Measurements from ENCODE around the gene VEGFB. TPM values are rescaled to one million over a fixed set of nuclear protein-coding genes. Genes with fewer than 3 reads are reported as not detected.

VEGFB gene
- total RNA-seq, 4 donors from 2014 or later, result 33.6 to 87.5 (median 58.2) TPM

DNA sequence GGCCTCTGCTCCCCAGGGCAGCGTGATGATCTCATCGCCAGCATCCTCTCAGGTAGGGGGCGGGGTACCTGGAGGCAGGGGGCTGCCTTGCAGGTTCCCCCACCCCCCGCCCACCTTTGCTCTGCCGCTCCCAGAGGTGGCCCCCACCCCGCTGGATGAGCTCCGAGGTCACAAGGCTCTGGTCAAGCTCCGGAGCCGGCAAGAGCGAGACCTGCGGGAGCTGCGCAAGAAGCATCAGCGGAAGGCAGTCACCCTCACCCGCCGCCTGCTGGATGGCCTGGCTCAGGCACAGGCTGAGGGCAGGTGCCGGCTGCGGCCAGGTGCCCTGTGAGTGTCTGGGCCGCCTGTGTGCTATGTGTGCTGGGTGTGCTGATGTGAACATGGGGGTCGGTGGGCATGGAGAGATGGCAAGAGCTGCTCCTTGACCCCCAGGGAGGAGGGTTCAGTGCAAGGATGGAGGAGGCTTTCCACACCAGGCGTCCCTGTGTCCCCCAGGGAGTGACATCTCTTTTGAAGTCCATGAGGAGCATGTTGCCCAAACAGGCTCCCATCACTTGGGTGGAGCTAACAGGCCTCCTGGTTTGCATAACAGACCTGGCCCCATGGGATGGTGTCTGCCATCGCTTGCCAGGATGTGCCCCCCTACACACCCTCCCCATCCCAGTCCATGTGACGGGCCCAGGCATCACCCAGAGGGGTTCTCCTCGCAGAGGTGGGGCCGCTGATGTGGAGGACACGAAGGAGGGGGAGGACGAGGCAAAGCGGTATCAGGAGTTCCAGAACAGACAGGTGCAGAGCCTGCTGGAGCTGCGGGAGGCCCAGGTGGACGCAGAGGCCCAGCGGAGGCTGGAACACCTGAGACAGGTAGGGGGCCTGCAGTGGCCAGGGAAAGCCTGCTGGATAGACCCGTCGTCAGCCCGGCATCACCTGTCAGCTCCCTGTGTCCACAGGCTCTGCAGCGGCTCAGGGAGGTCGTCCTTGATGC lies 31.1 kb downstream of the VEGFB start:
- no peaks in the 10 kb centered on the region for H3K27me3 ChIP-seq
- H3K4me3 ChIP-seq, result no peak overlapping the region
- in situ Hi-C loops (cut with MboI; ENCODE audit: low sequenced_read_pairs in 4 of 4), result no loop called here
- intact Hi-C loops (cut with DNase I; ENCODE audit: low total_unique reads), result no loop called here
- H3K4me1 ChIP-seq, result peaks cover 14 to 16% of the 10 kb centered on the region in 2 donors
- no peak overlapping the region for H3K27ac ChIP-seq
- no peaks in the 10 kb centered on the region for H3K9me3 ChIP-seq
- ATAC-seq (no peak), DNase-seq (no peak)
- TF ChIP-seq POLR2A (IDR thresholded peaks at IDR 0.05) (no peak), CTCF (IDR thresholded peaks at IDR 0.05 in 4 of 5, conservative IDR thresholded peaks at IDR 0.05 in 1 of 5) (no peak)
- H3K36me3 ChIP-seq, result peaks cover 0 to 24% of the 10 kb centered on the region in 2 donors

GRCh38 chr11:64266339-64266738 lies 32.0 kb downstream of the VEGFB start:
- no peak overlapping the region for H3K27ac ChIP-seq
- intact Hi-C loops (cut with DNase I; ENCODE audit: low total_unique reads), result no loop called here

GRCh38 chr11:64267207-64267945 lies 33.0 kb downstream of the VEGFB start:
- Histone ChIP-seq H3K4me1 (peaks cover 21 to 22% of the 10 kb centered on the region in 2 donors), H3K36me3 (peaks cover 0 to 24% of the 10 kb centered on the region in 2 donors), H3K27me3 (no peaks in the 10 kb centered on the region), H3K4me3 (no peak overlapping the region), H3K9me3 (no peaks in the 10 kb centered on the region), H3K27ac (peak overlapping the region; percentile 94 to 99 (median 98))
- no peak for DNase-seq
- TF ChIP-seq POLR2A (IDR thresholded peaks at IDR 0.05), result no peak
- TF ChIP-seq CTCF (IDR thresholded peaks at IDR 0.05 in 4 of 5, conservative IDR thresholded peaks at IDR 0.05 in 1 of 5), result no peak
- no peak for ATAC-seq
- in situ Hi-C loops (cut with MboI; ENCODE audit: low sequenced_read_pairs in 4 of 4), result no loop called here
- intact Hi-C loops (cut with DNase I; ENCODE audit: low total_unique reads), result no loop called here

More at GRCh38 chr11:64266339-64266738, 32.0 kb downstream of the VEGFB start:
- no peaks in the 10 kb centered on the region for H3K9me3 ChIP-seq
- peaks cover 0 to 24% of the 10 kb centered on the region in 2 donors for H3K36me3 ChIP-seq
- no peak overlapping the region for H3K4me3 ChIP-seq
- no peak for TF ChIP-seq CTCF (IDR thresholded peaks at IDR 0.05 in 4 of 5, conservative IDR thresholded peaks at IDR 0.05 in 1 of 5)
- no peak for TF ChIP-seq POLR2A (IDR thresholded peaks at IDR 0.05)
- H3K27me3 ChIP-seq, result no peaks in the 10 kb centered on the region
- ATAC-seq, result no peak
- no peak for DNase-seq
- peaks cover 14 to 16% of the 10 kb centered on the region in 2 donors for H3K4me1 ChIP-seq
- in situ Hi-C loops (cut with MboI; ENCODE audit: low sequenced_read_pairs in 4 of 4), result no loop called here

GRCh38 chr11:64268025-64268892 lies 33.9 kb downstream of the VEGFB start:
- Histone ChIP-seq H3K4me1 (peaks cover 22% of the 10 kb centered on the region in 2 donors), H3K9me3 (no peaks in the 10 kb centered on the region), H3K4me3 (peak overlapping the region; percentile 82 to 98 (median 92)), H3K27me3 (no peaks in the 10 kb centered on the region), H3K36me3 (peaks cover 0 to 15% of the 10 kb centered on the region in 2 donors), H3K27ac (peak overlapping the region; percentile 94 to 99 (median 98))
- intact Hi-C loops (cut with DNase I; ENCODE audit: low total_unique reads) (no loop called here), in situ Hi-C loops (cut with MboI; ENCODE audit: low sequenced_read_pairs in 4 of 4) (no loop called here)
- TF ChIP-seq CTCF (IDR thresholded peaks at IDR 0.05 in 4 of 5, conservative IDR thresholded peaks at IDR 0.05 in 1 of 5), result no peak
- no peak for TF ChIP-seq POLR2A (IDR thresholded peaks at IDR 0.05)
- peak in 1 of 2 donors; percentile 44 for DNase-seq
- no peak for ATAC-seq

Data from gastrocnemius medialis (tissue), 4 donors.